HG02588 (cell line): ENCODE measurements around the gene PALD1.
A peak's percentile ranks its signal among the peaks of the same experiment; 100 is the strongest.
"Not testable (repeated sequence)": the region's sequence is repeated elsewhere in the genome, so short reads cannot be mapped to it uniquely, and the experiment has no call there.

Experiments
- ATAC-seq: cut with Tn5 transposase; IDR thresholded peaks from one replicate; pipeline ENCODE4 v1.9.1; 2021; ENCODE audit warnings: mild to moderate bottlenecking, moderate library complexity; ENCODE audit not compliant: unreplicated experiment

PALD1 gene

DNA sequence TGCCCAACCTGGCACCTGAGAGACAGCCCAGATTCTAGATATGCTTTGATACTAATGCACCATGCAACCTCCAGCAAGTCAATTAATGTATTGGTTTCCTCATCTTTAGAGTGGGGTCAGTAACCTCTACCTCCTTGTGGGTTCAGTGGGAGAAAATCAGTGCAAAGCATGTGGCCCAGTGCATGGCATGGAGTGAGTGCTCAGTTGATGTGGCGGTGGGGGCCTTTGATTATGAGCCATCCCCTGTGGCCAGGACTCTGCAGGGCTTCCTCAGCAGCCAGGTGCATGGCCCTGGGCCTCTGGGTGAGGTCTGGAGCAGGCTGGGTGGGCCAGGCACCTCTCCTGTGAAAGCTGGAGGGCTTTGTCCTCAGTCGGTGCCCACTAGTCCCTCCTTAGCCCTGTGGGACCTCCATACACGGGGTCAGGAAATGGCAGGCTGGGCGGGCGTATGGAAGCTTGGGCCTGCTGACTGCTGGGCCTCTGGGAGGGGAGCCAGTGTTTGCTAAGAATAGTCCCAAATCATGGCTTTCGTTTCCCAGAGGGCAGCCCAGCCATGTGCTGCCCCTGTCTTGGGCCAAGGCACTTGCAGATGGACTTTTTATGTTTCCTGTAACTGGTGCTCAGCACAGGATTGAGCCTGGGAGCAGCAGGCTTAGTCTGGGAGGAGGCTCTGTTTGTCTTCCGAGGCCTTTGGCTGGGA, 3.4 kb downstream of the PALD1 start:
- no peak for ATAC-seq

DNA sequence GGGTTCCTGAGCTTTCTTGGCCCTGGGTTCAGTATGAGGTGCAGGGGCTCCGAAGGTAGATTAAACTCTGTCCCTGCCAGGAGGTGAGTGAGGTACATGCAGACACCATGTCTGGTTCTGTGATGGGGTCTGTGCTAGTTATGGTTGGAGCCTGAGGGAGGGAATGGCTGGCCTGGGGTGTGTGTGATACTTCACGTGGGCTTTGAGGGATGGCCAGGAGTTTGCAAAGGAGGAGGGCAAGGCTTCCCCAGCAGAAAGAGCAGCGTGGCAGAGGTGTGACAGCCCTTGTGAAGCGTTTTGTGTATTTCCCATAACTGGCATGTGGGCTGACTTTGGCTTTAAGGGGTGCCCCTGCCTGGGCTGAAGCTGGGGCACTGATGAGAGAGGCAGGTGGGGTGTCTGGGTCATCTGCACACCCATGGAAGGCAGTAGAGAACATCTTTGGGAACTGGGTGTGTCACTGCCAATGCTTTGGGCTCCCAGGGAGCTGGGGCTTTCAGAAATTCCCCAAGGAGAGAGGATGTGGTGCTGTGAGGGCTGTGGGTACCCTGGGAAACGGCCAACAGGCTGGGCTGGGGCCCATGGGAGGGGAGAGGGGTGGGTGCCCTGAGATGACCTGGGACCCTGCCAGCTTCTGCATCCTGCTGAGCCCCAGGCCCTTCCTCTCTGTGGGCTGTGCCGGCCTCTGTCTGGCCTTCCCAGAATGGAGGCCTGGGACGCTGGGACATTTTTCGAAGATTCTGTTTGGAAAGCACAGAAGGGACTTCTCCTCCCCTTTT, 4.6 kb downstream of the PALD1 start:
- ATAC-seq, result no peak

DNA sequence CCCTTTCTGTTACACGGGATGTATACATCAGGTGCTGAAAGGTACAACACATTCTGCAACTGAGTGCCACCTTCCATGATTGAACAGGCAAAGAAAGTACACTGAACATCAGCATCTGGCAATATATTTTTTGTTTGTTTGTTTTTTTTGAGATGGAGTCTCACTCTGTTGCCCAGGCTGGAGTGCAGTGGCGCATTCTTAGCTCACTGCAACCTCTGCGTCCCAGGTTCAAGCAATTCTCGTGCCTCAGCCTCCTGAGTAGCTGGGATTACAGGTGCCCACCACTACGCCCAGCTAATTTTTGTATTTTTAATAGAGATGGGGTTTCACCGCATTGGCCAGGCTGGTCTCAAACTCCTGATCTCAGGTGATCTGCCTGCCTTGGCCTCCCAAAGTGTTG, 5.3 kb downstream of the PALD1 start:
- ATAC-seq, result not testable (repeated sequence)

DNA sequence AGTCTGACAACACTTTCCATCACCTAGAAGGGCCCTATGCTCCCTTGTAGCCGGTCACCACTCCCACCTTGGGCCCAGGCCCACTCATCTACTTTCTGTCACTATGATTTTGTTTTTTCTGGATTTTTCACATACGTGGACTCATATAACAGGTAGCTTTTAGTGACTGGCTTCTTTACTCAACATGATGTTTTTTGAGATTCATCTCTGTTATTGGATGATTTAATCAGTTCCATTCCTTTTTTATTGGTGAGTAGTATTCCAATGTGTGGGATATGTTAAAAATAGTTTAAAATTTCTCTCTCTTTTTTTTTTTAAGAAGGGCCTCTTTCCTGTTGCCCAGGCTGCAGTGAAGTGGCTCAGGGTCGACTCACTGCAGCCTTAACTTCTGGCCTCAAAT, 9.3 kb downstream of the PALD1 start:
- no peak for ATAC-seq

DNA sequence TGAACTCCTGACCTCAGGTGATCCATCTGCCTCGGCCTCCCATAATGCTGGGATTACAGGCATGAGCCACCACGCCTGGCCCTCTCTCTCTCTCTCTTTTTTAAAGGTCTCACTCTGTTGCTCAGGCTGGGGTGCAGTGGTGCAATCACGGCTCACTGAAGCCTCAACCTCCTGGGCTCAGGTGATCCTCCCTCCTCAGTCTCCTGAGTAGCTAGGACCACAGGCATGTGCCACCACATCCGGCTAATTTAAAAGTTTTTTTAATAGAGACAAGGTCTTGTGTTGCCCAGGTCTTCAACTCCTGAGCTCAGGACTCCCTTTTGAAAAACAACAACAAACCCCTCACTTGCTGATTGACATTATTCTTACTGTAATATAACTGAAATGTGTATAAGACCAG, 11.6 kb downstream of the PALD1 start:
- ATAC-seq, result no peak

DNA sequence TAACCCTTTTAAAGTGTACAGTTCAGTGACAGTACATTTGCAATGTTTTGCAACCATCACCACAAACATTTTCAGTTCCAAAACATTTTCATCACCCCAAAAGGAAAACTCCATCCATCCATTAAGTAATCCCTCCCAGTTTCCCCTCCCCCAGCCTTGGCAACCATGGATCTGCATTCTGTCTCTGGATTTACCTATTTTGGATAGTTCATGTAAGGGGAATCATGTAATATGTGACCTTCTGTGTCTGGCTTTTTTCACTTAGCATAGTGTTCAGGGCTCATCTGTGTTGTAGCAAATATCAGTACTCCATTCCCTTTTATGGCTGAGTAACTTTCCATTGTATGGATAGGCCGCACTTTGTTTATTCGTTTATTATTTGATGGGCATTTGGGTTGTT, 13.0 kb downstream of the PALD1 start:
- ATAC-seq, result no peak

DNA sequence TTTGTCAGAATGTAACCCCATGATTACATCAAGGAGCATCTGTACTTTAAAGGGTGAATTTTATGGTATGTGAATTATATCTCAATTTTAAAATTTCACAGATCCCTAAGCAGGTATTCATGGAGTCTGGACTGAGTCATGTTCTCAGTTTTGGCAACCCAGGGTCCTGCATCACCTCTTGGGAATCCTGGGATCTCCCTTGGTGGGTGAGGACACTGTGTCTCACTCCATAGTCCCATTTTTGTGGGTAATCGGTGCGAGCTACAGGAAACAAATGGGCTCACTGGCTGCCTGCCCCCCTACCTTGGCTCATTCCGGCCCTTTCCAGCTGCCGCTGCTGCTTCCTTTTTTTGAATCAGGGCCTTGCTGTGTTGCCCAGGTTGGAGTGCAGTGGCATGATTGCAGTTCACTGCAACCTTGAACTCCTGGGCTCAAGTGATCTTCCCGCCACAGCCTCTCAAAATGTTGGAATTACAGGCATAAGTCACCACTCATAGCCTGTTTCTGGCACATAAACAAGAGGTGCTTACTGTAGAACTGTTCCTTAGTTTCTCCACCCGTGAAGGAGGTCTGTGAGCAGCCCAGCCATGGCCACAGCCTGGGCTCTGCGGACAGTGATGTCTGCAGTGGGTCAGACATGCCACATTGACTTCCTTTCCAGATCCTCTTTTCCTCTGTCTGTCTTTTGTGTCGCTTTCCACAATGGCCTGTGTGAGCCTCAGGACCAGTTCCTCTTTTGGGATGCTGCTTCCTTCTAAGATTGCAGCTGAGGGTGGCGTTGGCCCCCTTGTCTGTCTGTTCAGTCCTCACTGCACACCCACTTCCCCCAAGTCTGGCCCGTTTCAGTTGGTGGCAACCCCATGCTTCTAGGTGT, 14.5 kb downstream of the PALD1 start:
- no peak for ATAC-seq

DNA sequence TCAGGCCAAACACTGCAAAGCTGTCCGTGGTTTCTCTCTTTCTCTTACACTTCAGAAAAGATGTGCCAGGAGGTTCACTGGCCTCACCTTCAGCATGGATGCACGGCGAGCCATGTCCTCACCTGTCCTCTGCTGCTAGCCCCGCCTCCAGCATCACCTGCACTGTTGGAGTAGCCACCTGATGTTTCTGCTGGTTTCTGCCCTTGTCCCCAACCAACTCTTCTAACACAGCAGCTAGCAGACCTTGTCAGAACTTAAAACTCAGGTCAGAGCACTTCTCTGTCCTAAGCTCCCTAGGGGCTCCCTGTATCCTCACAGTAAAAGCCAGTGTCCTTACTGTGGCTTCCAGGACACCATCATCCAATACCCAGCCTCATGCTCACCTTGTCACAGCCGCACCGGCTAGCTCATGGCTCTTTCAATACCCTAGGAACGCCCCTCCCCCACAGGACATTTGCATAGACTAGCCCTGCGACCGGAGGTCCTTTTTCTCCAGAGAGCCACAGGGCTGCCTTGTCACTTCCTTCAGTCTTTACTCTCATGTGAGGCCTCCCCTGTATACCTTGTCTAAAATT, 15.2 kb downstream of the PALD1 start:
- ATAC-seq, result peak; percentile 70

DNA sequence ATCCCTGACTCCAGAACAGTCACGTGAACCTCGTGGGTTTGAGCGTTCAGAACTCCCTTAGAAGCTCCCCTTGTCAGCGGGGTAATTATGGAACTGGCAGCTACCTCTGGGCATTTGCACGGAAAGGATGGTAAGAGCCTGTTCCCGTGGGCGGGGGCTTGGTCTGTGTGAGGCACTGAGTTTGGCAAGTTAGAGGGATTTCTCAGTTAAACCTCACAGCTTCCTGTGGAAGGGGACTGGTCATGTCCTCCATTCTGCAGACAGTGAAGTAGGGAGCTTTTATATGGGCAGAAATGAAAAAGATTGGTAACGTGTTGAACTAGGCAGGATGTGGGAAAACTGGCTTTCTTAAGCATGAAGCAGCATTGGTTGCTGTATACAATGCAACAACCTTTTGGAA, 16.0 kb downstream of the PALD1 start:
- no peak for ATAC-seq

DNA sequence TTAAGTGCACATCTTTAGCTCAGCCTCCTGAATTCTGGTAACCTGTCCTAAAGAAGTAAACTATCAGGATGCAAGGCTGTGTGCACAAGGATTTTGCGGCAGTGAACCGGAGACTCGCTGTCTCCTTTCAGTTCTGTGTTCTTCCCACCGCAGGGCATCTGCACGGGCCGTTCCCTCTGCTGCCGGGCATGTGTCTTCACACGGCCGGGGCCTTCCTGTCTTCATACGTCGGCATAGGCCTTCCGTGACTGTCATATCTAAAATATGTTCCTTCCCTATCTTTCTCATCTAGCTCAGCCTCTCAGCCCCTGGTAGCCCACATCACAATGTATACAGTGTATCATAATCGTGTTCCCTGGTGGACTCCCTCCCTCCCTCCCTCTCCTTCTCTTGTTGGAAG, 16.4 kb downstream of the PALD1 start:
- ATAC-seq, result no peak

DNA sequence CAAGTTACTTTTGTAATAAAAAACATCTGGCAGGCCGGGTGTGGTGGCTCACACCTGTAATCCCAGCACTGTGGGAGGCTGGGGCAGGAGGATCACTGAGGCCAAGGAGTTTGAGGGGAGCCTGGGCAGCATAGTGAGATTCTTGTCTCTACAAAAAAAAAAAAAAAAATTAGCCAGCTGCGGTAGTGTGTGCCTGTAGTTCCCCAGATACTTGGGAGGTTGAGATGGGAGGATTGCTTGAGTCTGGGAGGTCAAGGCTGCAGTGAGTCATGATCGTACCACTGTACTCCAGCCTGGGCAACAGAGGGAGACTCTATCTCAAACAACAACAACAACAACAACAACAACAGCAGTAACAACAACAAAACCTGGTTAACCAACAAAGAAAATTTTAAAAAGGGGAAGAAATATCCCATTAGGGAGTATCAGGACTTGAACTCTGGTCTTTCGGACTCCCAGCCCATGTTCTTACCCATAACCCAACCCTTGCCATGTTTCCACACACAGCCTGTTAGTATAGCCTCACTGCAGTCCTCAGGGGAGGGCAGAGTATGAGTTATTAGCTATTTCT, 17.2 kb downstream of the PALD1 start:
- no peak for ATAC-seq

DNA sequence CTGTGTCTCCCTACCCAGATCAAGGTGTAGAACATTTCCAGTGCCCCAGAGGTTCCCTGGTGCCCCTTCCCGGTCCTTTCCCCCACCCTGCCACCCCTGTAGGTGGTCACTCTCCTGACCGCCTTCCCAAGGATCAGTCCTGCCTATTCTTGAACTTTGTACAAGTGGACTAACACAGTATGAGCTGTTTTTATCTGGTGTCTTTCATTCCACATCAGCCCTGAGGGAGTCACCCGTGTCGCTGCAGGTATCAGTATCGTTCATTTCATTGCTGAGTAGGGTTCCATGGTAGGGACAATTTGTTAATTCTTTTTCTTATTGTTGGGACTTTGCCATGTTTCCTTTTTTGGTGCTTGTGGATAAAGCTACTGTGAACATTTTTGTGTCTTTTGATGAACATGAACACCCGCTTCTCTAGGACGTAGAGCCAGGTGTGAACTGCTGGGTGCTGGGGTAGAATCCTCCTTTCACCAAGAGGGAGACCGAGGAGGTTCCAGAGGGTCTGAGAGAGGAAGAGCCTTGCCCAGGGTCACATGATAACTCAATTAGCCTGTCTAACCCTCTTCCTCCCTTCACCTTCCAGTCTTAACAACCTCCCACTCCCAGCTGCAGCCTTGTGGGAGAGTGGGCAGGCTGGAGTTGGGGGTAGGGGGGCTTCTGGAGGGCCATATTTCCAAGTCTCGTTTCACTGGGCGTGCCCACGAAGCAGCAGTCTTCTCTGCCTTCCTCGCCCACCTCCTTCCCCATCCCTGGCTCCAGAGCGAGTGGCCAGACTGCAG, 18.0 kb downstream of the PALD1 start:
- ATAC-seq, result no peak

DNA sequence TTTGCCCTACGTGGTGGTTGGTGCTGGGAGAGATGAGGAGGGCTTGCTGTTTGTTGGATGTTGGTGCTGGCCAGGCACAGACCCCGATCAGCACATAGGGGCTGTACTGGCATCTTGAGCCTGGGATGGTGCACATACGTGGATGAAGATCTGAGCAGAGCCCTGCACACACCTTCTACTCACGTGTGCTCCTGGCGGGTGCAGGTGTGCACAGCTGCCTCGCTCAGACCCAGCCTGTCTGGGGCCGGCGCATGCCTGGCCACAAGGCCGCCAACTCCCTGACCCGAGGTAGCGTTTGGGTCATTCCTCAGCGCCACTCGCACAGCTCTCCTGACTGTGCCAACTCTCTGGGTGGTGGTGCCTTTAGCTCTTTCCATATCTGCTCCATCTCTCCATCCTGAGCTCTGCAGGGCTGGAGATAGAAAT, 18.6 kb downstream of the PALD1 start:
- ATAC-seq, result no peak

DNA sequence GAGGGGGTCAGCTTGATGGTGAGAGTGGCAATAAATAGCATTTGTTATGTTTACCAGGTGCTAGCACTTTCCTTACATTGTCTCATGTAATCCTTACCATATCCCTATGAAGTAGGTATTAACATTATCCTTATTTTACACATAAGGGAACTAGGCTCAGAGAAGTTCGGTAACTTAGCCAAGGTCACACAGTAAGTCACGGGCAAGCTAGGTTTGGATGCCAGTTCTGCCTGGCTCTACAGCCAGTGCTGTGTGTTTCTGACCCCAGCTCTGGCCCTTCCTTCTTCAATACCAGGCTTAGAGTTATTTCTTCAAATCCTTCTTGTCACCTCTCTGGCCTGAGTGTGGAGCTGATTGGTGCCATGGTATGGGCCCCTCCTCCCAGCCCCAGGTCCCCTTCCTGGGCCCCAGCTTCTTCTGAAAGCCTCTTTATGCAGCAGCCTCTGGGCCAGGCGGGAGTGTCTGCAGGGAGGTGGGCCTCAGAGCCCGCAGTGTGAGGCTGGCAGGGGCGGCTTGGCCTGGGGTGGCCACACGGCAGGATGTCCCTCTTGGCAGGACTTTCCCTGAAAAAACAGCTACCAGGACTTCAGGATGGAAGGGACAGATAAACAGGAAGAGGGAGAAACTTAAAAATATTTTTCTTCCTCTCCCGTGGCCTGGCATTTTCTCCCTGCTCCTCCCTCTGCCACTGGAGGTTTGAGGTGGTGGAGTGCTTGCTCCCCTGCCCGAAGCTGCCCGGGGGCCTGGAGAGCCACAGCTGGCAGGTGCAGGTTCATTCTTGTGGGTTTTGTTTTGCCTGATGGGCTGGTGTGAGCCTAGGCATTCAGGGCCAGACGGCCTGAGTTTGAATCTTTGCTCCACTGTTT, 20.6 kb downstream of the PALD1 start:
- ATAC-seq, result no peak

DNA sequence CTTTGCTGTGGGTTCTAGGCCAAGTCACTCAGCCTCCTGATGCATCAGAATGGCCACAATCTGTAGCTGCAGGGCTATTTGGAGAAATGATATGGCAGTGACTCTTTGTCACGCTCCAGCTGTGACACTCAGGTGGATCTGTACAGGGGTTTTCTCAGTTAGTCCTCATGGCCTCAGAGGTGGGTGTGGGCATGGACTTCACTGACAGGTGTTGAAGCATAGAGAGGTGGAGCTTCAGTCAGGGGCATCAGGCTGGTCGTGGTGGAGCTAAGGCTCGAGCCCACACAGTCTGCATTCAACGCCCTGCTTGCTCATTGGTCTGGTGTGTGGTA, 21.2 kb downstream of the PALD1 start:
- ATAC-seq, result no peak

DNA sequence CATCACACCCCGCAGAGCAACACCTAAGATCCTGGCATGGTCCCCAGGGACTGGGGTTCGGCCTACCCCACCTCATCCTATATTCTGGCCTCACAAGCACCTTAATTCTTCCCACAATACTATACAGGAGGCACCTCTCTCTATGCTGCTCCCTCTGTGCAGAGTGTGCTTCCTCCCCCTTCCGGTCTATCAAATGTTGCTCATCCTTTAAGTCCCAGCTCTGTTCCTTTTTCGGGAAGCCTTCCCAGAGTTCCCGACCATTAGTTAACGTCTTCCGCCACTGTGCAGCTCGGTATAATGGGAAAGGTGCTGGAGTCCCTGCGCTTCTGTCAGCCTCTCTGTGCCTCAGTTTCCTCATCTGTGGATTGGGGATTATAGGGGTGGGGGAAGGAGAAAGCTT, 21.8 kb downstream of the PALD1 start:
- no peak for ATAC-seq

DNA sequence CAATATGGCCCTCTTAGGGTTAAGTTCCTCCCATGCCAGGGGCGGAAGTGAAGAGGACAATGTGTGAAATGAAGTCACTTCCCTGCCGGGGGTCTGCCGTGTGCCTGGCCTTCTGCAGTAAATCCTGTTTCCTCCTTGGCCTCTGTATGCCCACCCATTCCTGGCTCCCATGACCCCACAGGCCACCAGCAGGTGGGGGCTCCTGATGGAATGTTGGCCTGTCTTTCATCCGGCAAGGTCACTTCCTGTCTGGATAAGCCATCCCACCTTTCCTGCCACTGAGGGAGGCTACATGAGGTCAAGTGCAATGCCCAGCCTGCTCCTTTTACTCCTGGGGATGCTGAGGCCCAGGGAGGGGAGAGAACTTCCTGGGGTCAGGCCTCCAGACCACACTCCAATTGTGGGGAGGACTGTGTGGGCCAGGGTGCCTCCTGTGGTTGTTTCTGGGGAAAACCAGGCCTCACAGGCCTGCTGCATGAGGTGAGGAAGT, 22.3 kb downstream of the PALD1 start:
- no peak for ATAC-seq

DNA sequence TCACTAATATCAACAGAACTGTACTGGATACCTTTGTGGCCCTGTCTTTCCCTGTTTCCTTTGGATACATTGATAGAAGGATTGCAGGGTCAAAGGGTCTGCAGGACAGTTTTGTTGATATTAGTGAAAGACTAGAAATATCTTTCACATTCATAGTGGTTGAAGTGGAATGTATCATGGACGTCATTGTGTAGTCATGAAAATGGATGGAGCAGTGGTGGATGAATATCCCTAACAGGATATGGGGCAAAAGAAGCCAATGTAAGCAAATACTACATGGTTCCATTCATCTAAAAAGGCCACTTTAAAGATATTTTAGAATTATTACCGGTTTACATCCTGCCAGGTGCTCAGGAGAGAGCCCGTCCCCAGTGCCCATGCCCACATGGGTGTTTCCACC, 23.8 kb downstream of the PALD1 start:
- ATAC-seq, result no peak

DNA sequence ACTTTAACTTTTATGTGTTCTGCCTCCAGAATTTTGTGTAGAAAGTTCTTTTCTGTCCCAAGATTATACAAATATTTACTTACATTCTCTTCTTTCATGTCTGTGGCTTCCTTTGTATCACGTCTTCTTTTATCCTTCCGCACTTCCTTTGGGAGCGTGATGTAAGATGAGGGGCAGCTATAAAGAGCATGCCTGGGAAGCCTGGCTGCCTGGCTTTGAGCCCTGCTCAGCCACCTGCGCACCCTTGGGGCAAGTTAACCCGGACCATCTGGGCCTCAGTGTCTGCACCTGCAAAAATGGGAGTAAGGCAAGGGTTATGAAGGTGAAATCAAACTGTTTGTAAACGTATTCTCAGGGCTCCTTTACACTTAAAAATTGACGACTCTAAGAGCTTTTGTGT, 25.2 kb downstream of the PALD1 start:
- no peak for ATAC-seq
